Measurements from ENCODE around the gene HAS3.

GRCh38 chr16:69120096-69120664, 14.7 kb downstream of the HAS3 start:
- TF ChIP-seq POLR2AphosphoS5 (IDR thresholded peaks at IDR 0.05) (no peak), CTCF (IDR thresholded peaks at IDR 0.05) (no peak)
